Aorta (tissue), 5 donors: Measurements from ENCODE around the gene TSPAN12. TPM values are rescaled to one million over a fixed set of nuclear protein-coding genes. Genes with fewer than 3 reads are reported as not detected.
A peak's percentile ranks its signal among the peaks of the same experiment; 100 is the strongest.
"Not testable (repeated sequence)": the region's sequence is repeated elsewhere in the genome, so short reads cannot be mapped to it uniquely, and the experiment has no call there.

Experiments used
- ATAC-seq: fragments of 200-7000 bp; cut with Tn5 transposase; one replicate; pipeline ENCODE4 v1.9.1; 2022; ENCODE audit warnings: moderate library complexity; ENCODE audit not compliant: low FRiP score
- DNase-seq, 2 donors: peaks; one replicate each; pipeline ENCODE4 v3.0.0-alpha.2; 2020
- H3K27ac ChIP-seq, 2 donors: one replicate each; pipeline ENCODE4 v1.5.1; 2013; ENCODE audit warnings: low read length in 2 of 2, mild to moderate bottlenecking in 2 of 2, moderate library complexity in 2 of 2, control low read depth in 1 of 2, inconsistent platforms in 1 of 2, low read depth in 1 of 2
- H3K27me3 ChIP-seq, 2 donors: one replicate each; pipeline ENCODE4 v1.6.1; 2013; ENCODE audit warnings: control low read depth in 1 of 2, low read length in 1 of 2, mild to moderate bottlenecking in 1 of 2, moderate library complexity in 1 of 2; ENCODE audit not compliant: insufficient read depth in 2 of 2, control insufficient read depth in 1 of 2
- H3K36me3 ChIP-seq, 2 donors: one replicate each; pipeline ENCODE4 v1.6.1; 2013; ENCODE audit warnings: control low read depth in 1 of 2, low read length in 1 of 2, mild to moderate bottlenecking in 1 of 2; ENCODE audit not compliant: insufficient read depth in 2 of 2, control insufficient read depth in 1 of 2
- H3K4me1 ChIP-seq, 2 donors: one replicate each; pipeline ENCODE4 v1.6.1; 2013; ENCODE audit warnings: low read length in 2 of 2, control low read depth in 1 of 2, mild to moderate bottlenecking in 1 of 2, moderate library complexity in 1 of 2; ENCODE audit not compliant: insufficient read depth in 2 of 2, control insufficient read depth in 1 of 2
- H3K4me3 ChIP-seq, 2 donors: one replicate each; pipeline ENCODE4 v1.5.1; 2013; ENCODE audit warnings: low read length in 2 of 2, control low read depth in 1 of 2, mild to moderate bottlenecking in 1 of 2
- H3K9me3 ChIP-seq: one replicate; pipeline ENCODE4 v1.6.1; 2013; ENCODE audit warnings: mild to moderate bottlenecking, low read length; ENCODE audit not compliant: control insufficient read depth
- WGBS, 2 donors: extraction: QIAGEN DNeasy Blood & Tissue Kit; methylation state at CpG; one replicate each; pipeline ENCODE4 v1.1.7; 2013; 5-methylcytosine and 5-hydroxymethylcytosine counted together
- intact Hi-C, 2 donors: fragments of 100-400 bp; cut with DNase I; formaldehyde crosslinking; loops; one replicate each; pipeline versions ENCODE4 v1.14.2 to v1.15.0; 2022
- polyA plus RNA-seq, 2 donors: library from polyadenylated mRNA; stranded (reverse); fragments of 200-250 nt; gene quantifications; one replicate each; pipeline ENCODE4 v1.2.3, GENCODE V29; 2013
- total RNA-seq, 2 donors: library from RNA; stranded (reverse); fragmentation: NEBNext Ultra II Directional; extraction: Animal tissue kit (Norgen Biotek cat#: 25700); gene quantifications; one replicate each; pipeline ENCODE4 v1.2.1, GENCODE V29; 2021
- donor health status: healthy with polysubstance abuse.
- donor health status: Bipolar disorder and iron deficiency.
- donor health status: DM: no; HTN: no; CAD: no.
- donor health status: DM: no; HTN: no; CAD: no.
- donor health status: DM: yes; HTN: yes; CAD: no.

TSPAN12 gene
- total and polyA plus RNA-seq, 4 donors: 2.2 to 14.3 (median 12.5) TPM

DNA sequence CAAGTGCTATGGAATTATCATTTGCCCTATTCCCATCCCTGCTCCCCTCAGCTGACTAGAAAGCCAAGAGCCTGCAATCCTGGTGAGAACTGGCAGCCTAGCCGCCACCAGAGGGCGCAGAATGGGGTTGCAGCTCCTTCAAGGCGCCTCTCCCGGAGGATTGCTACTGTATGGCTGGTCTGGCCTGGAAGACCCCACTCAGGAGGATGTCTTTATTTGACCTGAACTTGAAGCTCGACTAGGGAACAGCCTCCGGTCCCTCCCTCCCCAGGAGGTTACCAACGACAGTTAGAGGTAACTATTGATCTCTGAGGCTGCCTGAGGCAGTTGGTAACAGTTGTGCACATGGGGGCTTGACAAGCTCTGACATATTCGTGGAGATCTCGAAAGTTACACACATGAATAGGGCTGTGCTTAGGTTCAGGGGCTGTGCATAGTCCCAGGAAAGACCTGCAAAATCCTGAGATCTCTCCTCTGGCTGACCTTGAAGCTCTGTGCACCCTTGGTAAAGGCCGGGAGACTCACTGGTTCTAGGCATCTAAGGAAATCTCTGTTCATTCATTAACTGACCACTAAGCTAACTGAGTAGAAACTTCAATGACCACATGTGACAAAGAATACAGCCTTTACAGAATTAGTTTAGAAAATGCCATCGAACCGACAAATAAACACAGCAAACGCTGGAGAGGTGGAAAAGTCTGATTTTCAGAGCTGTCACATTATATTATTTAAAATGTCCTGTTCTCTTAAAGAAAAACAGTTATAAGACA is 65.7 kb downstream of the TSPAN12 start:
- DNase-seq (peak; percentile 80 to 94), ATAC-seq (peak; percentile 83)
- 50 to 51% methylated on average over 13 of the region's 13 CpGs for WGBS, 2 donors
- intact Hi-C loops: loop anchor here in 1 of 2 donors (5.0 to 10.0 kb wide), 3 partner anchors 65 to 323 kb away; partner anchors contain the start of gene TSPAN12
- H3K27me3 ChIP-seq: no peaks in the 10 kb centered on the region
- H3K27ac ChIP-seq: no peak overlapping the region
- no peaks in the 10 kb centered on the region for H3K9me3 ChIP-seq
- H3K4me3 ChIP-seq: no peak overlapping the region
- H3K4me1 ChIP-seq: no peaks in the 10 kb centered on the region
- H3K36me3 ChIP-seq: peaks cover 0 to 3% of the 10 kb centered on the region in 2 donors

DNA sequence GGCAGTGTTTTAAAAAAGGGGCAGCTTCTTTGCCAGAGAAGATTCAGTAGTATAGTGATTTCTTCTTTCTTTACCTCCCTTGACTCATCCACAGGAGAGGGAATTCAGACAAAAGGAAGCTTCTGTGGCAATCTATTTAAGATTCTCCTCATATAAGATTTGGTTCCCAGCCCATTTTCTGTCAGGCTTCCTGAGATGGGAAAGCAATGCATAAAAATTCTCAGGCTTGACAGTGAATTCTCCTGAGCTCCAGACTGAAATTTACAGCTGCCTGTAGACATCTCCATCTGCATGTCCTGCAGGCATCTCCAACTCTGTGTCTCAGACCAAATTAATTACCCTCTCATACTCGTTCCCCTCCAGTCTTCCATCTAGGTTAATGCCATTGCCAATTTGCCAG is 72.8 kb downstream of the TSPAN12 start:
- no peaks in the 10 kb centered on the region for H3K4me1 ChIP-seq
- H3K27ac ChIP-seq: no peak overlapping the region
- WGBS, 2 donors: 34 to 50% methylated on average over 1 of the region's 1 CpG
- intact Hi-C loops: no loop called here
- no peaks in the 10 kb centered on the region for H3K27me3 ChIP-seq
- ATAC-seq (no peak), DNase-seq (no peak)
- H3K9me3 ChIP-seq: no peaks in the 10 kb centered on the region
- H3K36me3 ChIP-seq: peaks cover 0 to 3% of the 10 kb centered on the region in 2 donors
- no peak overlapping the region for H3K4me3 ChIP-seq

DNA sequence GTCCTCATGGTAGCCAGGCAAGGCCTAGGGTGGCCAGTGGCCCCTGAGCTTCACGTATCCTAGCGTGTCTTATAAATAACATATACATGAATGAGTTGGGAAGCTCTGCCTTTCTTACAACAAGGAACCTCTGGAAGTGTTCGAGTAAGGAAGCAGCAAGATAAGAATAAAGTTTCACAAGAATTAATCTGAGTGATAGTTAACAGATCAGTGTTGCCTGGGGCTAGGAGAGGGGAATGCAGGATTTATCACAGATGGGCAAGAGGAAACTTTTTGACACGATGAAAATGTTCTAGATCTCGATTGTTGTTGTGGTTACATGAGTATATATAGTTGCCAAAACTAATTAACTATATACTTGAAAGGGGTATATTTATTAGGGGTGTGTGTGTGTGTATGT is 74.2 kb downstream of the TSPAN12 start:
- H3K36me3 ChIP-seq: peaks cover 0 to 3% of the 10 kb centered on the region in 2 donors
- intact Hi-C loops: no loop called here
- 69 to 76% methylated on average over 5 of the region's 5 CpGs for WGBS, 2 donors
- no peak for ATAC-seq
- no peak for DNase-seq
- H3K27me3 ChIP-seq: no peaks in the 10 kb centered on the region
- H3K9me3 ChIP-seq: no peaks in the 10 kb centered on the region
- no peak overlapping the region for H3K27ac ChIP-seq
- no peak overlapping the region for H3K4me3 ChIP-seq
- no peaks in the 10 kb centered on the region for H3K4me1 ChIP-seq

DNA sequence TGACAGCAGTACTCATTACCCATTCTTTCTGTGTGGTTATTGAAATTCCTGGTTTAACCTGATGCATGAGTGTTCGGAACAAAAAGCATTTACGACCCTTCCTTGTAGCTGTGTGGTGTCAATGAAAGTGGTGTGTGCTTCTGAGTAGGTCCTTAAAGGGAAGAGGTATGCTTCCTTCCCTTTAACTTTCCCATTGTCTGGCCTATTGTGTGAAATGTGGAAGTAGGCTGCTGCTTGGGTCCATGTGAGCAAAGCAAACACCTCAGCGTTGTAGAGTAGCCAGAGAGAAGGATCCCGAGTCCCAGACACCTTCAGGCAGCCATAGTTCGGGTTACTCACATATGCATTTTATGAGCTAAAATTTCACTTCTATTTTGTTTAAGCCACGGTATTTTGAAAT is 74.7 kb downstream of the TSPAN12 start:
- no peak for DNase-seq
- H3K4me3 ChIP-seq: no peak overlapping the region
- ATAC-seq: no peak
- no peak overlapping the region for H3K27ac ChIP-seq
- H3K27me3 ChIP-seq: no peaks in the 10 kb centered on the region
- H3K9me3 ChIP-seq: no peaks in the 10 kb centered on the region
- 85 to 88% methylated on average over 6 of the region's 6 CpGs for WGBS, 2 donors
- no peaks in the 10 kb centered on the region for H3K4me1 ChIP-seq
- intact Hi-C loops: no loop called here
- H3K36me3 ChIP-seq: no peaks in the 10 kb centered on the region

DNA sequence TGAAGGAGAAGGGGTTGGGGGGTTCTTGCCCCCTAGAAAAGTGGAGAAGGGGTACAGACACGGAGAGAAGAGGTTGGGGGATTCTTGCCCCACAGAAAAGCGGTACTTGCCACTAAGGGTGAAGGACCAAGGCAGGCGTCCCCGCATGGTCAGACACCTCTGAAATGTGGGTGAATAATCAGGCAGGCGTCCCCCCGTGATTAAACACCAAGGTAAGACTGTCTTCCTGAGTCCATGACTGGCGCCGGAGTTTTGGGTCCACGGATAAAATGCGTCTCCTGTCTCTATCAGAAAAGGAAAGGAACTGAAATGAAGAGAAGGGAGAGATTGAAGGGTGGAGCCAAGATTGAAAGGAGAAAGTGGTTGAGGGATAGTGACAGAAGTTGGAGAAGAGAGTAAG is 76.0 kb downstream of the TSPAN12 start:
- intact Hi-C loops, H3K9me3 ChIP-seq, H3K4me1 ChIP-seq, H3K4me3 ChIP-seq, DNase-seq, H3K27ac ChIP-seq, ATAC-seq, H3K36me3 ChIP-seq, H3K27me3 ChIP-seq: not testable (repeated sequence)
- WGBS, 2 donors: 93 to 95% methylated on average over 10 of the region's 10 CpGs

DNA sequence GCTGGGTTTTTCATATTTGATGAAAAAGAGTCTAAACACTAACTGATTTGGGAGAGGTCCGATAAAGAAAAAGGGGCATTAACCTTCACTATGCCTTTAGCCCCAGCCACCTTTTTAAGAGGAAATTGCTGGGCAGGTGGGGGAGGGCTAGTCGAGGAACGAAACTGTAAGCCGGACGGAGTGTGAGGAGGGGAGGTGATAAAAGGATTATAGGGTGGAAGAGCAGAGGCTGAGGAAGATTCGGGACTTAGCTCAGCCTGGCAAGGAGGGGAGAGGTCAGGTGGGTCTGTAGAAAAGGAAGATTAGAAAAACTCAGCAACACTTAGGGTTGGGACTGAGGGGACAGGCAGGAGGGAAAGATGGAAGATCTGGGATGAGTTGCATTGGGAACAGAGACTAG is 77.0 kb downstream of the TSPAN12 start:
- no peaks in the 10 kb centered on the region for H3K36me3 ChIP-seq
- intact Hi-C loops: no loop called here
- H3K9me3 ChIP-seq: no peaks in the 10 kb centered on the region
- H3K27me3 ChIP-seq: no peaks in the 10 kb centered on the region
- no peaks in the 10 kb centered on the region for H3K4me1 ChIP-seq
- H3K27ac ChIP-seq: no peak overlapping the region
- no peak for ATAC-seq
- H3K4me3 ChIP-seq: no peak overlapping the region
- no peak for DNase-seq
- WGBS, 2 donors: 84 to 86% methylated on average over 6 of the region's 6 CpGs

DNA sequence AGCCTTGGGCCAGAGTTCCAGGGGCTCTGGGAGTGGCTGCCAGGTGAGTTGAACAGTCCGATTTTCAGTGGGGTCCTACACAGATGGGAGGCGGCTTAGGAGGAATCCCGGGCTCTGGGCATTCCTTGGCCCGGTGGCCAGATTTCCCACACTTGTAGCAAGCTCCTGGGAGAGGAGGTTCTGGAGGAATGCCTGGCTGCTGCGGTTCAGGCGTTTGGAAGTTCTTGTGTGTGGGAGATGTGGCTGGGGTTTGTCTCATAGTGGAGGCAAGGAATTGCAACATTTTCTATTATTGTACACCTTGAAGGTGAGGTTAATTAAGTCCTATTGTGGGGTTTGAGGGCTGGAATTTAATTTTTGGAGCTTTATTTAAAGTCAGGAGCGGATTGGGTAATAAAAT is 77.5 kb downstream of the TSPAN12 start:
- H3K9me3 ChIP-seq, H3K27me3 ChIP-seq, H3K4me3 ChIP-seq, DNase-seq, H3K27ac ChIP-seq, H3K4me1 ChIP-seq, H3K36me3 ChIP-seq, intact Hi-C loops, ATAC-seq: not testable (repeated sequence)
- WGBS, 2 donors: 83 to 85% methylated on average over 7 of the region's 7 CpGs

DNA sequence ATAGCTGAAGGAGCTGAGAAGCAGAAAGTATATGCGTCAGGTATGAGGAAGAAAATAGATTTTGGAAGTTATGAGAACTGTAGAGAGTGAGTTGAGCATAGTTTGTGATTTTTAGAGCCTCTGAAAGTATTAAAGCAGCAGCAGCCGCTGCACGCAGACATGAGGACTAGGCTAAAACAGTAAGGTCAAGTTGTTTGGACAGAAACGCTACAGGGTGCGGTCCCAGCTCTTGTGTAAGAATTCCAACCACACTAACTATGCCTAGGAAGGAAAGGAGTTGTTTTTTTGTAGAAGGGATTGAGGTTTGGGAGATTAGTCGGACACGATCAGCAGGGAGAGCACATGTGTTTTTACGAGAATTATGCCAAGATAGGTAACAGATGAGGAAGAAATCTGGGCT is 78.9 kb downstream of the TSPAN12 start:
- H3K36me3 ChIP-seq, H3K4me1 ChIP-seq, ATAC-seq, H3K27me3 ChIP-seq, H3K4me3 ChIP-seq, H3K9me3 ChIP-seq, intact Hi-C loops, H3K27ac ChIP-seq, DNase-seq: not testable (repeated sequence)
- 83 to 93% methylated on average over 8 of the region's 8 CpGs for WGBS, 2 donors

DNA sequence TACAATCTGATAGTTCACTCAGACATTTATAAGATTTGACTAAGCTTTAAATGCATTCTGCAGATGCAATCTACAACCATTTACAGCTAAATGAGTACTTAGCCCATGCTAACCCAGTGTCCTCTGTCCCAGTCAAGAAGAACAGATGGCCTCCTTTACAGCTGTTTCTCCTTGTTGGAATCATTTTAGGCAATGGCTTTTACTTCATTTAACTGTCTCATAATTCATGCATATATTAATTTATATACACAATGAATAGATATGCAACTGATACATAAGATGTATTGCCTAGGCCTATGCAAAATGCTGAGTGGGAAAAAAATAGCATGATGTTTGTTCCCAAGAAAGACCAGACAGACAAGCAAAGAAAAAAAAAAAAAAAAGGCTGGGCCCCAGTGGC is 82.2 kb downstream of the TSPAN12 start:
- H3K36me3 ChIP-seq: no peaks in the 10 kb centered on the region
- H3K27ac ChIP-seq: no peak overlapping the region
- DNase-seq (no peak), ATAC-seq (no peak)
- H3K9me3 ChIP-seq: no peaks in the 10 kb centered on the region
- intact Hi-C loops: no loop called here
- no peak overlapping the region for H3K4me3 ChIP-seq
- H3K27me3 ChIP-seq: no peaks in the 10 kb centered on the region
- H3K4me1 ChIP-seq: no peaks in the 10 kb centered on the region
